NCI-H82 treated with DMSO at 0.1 percent for 48 hours (cell line): ENCODE measurements around the gene ABHD14A.
A peak's percentile ranks its signal among the peaks of the same experiment; 100 is the strongest.
"Not testable (repeated sequence)": the region's sequence is repeated elsewhere in the genome, so short reads cannot be mapped to it uniquely, and the experiment has no call there.

Experiments used
- DNase-seq: peaks from one replicate; lab custom pipeline; 2025; ENCODE audit not compliant: unreplicated experiment; lab: John Stamatoyannopoulos, UW

The ABHD14A gene

DNA sequence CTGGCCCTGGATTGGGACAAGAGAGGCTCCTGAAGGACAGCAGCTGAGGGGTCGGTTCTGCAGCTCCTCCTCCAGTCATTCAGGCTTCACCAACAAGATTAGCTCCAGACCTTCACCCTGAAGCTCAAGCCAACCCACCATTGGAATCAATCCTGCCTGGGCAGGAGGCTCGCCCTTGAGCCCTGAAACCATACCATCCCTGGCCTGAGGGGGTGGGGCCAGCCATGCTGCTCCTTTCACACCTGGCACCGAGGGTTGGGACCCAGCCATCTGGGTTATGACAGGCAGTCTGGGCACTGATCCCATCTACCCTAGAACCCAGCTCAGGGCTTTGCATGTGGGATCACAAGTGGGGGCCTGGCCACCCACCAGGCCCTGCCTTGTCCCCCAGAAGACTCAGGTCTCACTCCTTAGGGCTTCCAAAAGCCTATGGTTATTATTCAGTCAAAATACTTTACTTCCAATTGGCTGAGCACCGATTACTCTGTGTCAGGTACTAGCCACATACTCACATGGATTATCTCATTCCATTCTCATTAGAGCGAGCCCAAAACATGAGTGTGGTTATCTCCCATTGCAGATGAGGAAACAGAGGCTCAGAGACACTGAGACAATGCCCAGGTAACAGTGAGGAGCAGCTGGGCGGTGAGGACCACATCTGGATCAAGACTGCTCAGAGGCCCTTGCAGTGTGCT lies 4.1 kb upstream of the ABHD14A start:
- DNase-seq, result no peak

- no peak for DNase-seq
These were observed 3.5 kb upstream of the ABHD14A start for GRCh38 chr3:51971350-51971749.

DNA sequence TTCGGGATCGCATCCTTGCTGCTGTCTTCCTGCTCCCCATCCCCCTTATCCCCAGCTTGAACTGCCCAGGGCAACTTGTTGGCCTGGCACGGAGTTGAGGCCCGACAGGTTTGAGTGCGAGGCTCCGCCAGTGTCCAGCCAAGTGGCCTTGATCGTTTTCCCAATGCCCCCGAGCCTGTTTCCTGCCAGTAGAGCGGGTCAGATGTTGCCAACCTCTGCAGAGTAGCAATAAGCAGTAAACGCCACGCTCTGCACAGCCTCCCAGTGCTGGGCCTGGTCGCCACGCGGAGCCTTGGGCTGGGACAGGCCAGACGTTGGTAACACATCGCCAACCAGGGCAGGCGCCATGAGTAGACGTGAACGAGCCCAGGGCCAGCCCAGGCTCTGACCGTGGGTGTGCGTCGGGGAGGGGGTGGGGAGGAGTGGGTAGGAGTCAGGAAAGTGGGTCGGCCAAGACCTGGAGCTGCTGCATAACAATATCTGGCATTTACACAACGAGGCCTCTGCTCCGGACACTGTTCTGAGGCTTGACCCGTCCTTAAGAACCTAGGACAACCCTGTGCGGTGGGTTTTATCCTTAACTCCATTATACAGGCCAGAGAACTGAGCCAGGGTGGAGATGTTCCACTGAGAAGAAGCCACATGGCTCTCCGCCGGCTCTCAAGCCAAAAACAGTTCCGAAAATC lies 444 bp upstream of the ABHD14A start:
- no peak for DNase-seq

GRCh38 chr3:51975852-51976549 lies 1.1 kb downstream of the ABHD14A start:
- peak; percentile 15 for DNase-seq

- DNase-seq, result no peak
These were observed 2.7 kb downstream of the ABHD14A start for GRCh38 chr3:51977446-51978142.

DNA sequence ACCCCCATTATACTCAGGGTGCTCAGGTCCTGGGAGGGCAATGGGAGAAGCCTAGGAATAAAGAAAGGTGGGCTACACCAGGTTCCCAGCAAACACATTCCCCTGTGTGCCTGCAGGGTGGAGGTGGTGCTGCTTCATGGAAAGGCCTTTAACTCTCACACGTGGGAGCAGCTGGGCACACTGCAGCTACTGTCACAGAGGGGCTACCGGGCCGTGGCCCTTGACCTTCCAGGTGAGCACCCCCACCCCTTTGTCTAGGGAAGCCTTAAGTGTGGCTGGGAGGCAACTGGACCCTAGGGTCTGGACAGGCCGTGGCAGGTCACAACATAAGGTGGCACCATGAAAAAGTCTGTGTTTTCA lies 3.3 kb downstream of the ABHD14A start:
- DNase-seq, result no peak

DNA sequence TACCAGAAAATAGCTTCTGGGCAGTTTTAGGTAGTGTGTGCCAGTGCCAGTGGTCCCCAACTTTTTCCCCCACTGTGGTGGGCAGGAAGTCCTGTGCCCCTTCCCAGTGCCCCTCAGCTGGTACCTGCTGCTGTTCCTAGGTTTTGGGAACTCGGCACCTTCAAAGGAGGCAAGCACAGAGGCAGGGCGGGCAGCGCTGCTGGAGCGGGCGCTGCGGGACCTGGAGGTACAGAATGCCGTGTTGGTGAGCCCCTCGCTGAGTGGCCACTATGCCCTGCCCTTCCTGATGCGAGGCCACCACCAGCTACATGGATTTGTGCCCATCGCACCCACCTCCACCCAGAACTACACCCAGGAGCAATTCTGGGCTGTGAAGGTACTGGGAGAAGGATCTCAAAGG lies 5.4 kb downstream of the ABHD14A start:
- no peak for DNase-seq

GRCh38 chr3:51982352-51982837 lies 7.5 kb downstream of the ABHD14A start:
- no peak for DNase-seq

GRCh38 chr3:51982838-51983577 lies 8.1 kb downstream of the ABHD14A start, which contains the start of gene ACY1:
ACY1 (plus strand) TSS chr3:51983535; CDS start chr3:51984065, 530 bp downstream.
- peak; percentile 42 for DNase-seq

- DNase-seq, result no peak
These were observed 8.9 kb downstream of the ABHD14A start for GRCh38 chr3:51983578-51984268.

- DNase-seq, result no peak
These were observed 9.4 kb downstream of the ABHD14A start for GRCh38 chr3:51984269-51984647.

GRCh38 chr3:51985063-51985462 lies 10.2 kb downstream of the ABHD14A start:
- no peak for DNase-seq

GRCh38 chr3:51986010-51986947 lies 11.4 kb downstream of the ABHD14A start:
- no peak for DNase-seq

- DNase-seq, result no peak
These were observed 12.7 kb downstream of the ABHD14A start for GRCh38 chr3:51987568-51987967.

DNA sequence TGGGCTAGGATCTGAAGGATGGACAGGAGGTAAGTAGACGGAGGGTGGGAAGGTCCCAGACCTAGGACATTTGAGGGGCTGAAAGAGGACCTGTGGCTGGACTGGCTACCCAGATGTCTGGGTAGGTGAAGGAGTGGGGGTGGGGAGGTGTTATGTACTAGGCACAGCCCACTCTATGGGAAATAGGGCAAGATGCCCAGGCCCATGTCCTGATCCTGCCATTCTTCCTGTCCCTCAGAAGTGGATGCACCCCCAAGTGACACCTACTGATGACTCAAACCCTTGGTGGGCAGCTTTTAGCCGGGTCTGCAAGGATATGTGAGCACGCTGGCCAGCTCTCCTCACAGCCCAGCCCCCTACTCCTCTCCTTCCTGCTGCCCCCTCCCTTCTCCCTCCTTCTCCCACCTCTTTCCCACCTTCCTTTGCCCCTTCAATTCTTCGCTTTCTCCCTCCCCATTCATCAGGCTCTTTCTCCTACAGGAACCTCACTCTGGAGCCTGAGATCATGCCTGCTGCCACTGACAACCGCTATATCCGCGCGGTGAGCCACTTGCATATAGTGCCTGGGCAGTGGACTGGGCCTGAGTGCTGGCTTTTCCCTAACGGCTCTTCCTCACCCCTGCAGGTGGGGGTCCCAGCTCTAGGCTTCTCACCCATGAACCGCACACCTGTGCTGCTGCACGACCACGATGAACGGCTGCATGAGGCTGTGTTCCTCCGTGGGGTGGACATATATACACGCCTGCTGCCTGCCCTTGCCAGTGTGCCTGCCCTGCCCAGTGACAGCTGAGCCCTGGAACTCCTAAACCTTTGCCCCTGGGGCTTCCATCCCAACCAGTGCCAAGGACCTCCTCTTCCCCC lies 13.7 kb downstream of the ABHD14A start:
- no peak for DNase-seq

- not testable (repeated sequence) for DNase-seq
These were observed 15.7 kb downstream of the ABHD14A start for GRCh38 chr3:51990501-51990971.

DNA sequence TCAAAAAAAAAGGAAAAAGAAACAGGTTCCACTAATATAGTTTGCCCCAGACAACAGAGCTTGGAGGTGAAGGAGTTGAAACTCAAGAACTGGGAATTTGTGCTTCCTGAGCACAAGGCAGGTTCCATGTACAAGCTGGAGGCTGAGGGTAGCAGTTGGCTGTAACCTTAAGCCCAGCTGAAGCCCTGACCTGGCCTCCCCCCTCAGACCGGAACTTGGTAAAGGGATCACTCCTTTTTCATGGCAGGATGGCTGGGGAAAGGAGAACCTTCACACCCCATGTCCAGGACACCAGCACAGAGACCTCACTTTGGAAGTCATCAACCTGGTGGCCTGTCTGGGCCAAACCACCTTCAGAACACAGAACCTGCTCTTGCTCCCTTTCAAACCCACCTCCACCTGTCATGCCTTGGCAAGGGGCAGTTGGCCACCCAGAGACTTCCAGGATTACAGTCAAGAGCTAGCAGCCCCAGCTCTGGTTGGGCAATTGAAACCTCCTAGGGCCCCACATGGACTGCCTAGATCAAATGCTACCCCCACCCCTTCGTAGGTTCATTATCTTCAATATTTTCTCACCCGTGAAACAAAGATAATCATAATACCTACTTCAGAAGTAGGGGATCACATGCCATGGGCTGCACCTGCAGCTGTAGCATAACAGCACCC lies 17.3 kb downstream of the ABHD14A start:
- DNase-seq, result no peak
